PC-9 (cell line): ENCODE results near the gene PARN. TPM values are rescaled to one million over a fixed set of nuclear protein-coding genes. Genes with fewer than 3 reads are reported as not detected.

Experiments
- BruUV-seq: library from RNA; stranded (reverse); fragments of 400-500 nt; replicated peaks from 2 replicates; lab custom pipeline; 2021; lab: Mats Ljungman, UMichigan
- CTCF ChIA-PET: fragments of 300-600 bp; sonication (Branson Sonifier 250); formaldehyde crosslinking; loops from one replicate; lab custom pipeline; 2022; ENCODE audit warnings: antibody characterized with exemption; lab: Charles Lee
- POLR2A ChIA-PET: fragments of 300-600 bp; sonication (Branson Sonifier 250); formaldehyde crosslinking; loops from one replicate; lab custom pipeline; 2022; ENCODE audit warnings: antibody characterized with exemption; ENCODE audit not compliant: unreplicated experiment; lab: Charles Lee
- DNase-seq, 2 experiments: peaks; one replicate each; pipeline versions ENCODE4 v3.0.0 to v3.0.0-alpha.2; 2015 to 2022; ENCODE audit warnings: mixed read lengths in 1 of 2
- H2AFZ ChIP-seq: fragments of 200-600 bp; sonication (generic); 2 replicates; pipeline ENCODE4 v1.8.1; 2017; ENCODE audit warnings: antibody characterized with exemption
- H3F3A ChIP-seq: fragments of 200-600 bp; sonication (generic); 2 replicates; pipeline ENCODE4 v1.8.1; 2017; ENCODE audit warnings: antibody characterized with exemption, mild to moderate bottlenecking, low read depth; ENCODE audit not compliant: insufficient read depth
- H3K27ac ChIP-seq: fragments of 200-600 bp; sonication (generic); 2 replicates; pipeline ENCODE4 v1.6.1; 2016; ENCODE audit warnings: mixed run types
- H3K27me3 ChIP-seq: fragments of 200-600 bp; sonication (generic); 2 replicates; pipeline ENCODE4 v1.6.1; 2016; ENCODE audit warnings: low read depth, mixed run types; ENCODE audit not compliant: insufficient read depth
- H3K36me3 ChIP-seq: fragments of 200-600 bp; sonication (generic); 2 replicates; pipeline ENCODE4 v1.6.1; 2016; ENCODE audit warnings: low read depth, mixed run types
- H3K4me1 ChIP-seq: fragments of 200-600 bp; sonication (generic); replicated peaks from 2 replicates; pipeline ENCODE4 v1.6.1; 2016; ENCODE audit warnings: mixed run types; ENCODE audit not compliant: insufficient read depth
- H3K4me2 ChIP-seq: fragments of 200-600 bp; sonication (generic); 2 replicates; pipeline ENCODE4 v1.6.1; 2017; ENCODE audit warnings: mixed run types
- H3K4me3 ChIP-seq: fragments of 200-600 bp; sonication (generic); 2 replicates; pipeline ENCODE4 v1.6.1; 2016; ENCODE audit warnings: mixed run types
- H3K79me2 ChIP-seq: fragments of 200-600 bp; sonication (generic); 2 replicates; pipeline ENCODE4 v1.6.1; 2017; ENCODE audit warnings: low read depth, mixed run types
- H3K9me2 ChIP-seq: fragments of 200-600 bp; sonication (generic); 2 replicates; pipeline ENCODE4 v1.8.1; 2017; ENCODE audit warnings: mild to moderate bottlenecking; ENCODE audit not compliant: insufficient read depth
- H3K9me3 ChIP-seq: fragments of 200-600 bp; sonication (generic); 2 replicates; pipeline ENCODE4 v1.8.1; 2016; ENCODE audit warnings: low read depth; ENCODE audit not compliant: insufficient read depth
- H4K20me1 ChIP-seq: fragments of 200-600 bp; sonication (generic); 2 replicates; pipeline ENCODE4 v1.8.1; 2017; ENCODE audit not compliant: insufficient read depth
- EZH2 ChIP-seq: fragments of 200-600 bp; sonication (generic); IDR thresholded peaks from 2 replicates; pipeline ENCODE4 v1.8.0; 2017; ENCODE audit warnings: antibody characterized with exemption, low read depth
- intact Hi-C: fragments of 100-400 bp; cut with micrococcal nuclease; formaldehyde crosslinking; loops from one replicate; pipeline ENCODE4 v1.10.0; 2022; ENCODE audit not compliant: unreplicated experiment
- total RNA-seq: library from RNA; stranded (reverse); gene quantifications from 2 replicates; pipeline ENCODE4 v1.2.3, GENCODE V29; 2021
- TF ChIP-seq, protein P1 (sequence below): fragments of 200-600 bp; sonication (generic); conservative IDR thresholded peaks from 2 replicates; pipeline ENCODE4 v1.6.1; 2017; ENCODE audit warnings: mixed run types, antibody characterized with exemption, mild to moderate bottlenecking, moderate library complexity

PARN gene
- total RNA-seq, 1 experiment from 2014 or later = 53.0 TPM

DNA sequence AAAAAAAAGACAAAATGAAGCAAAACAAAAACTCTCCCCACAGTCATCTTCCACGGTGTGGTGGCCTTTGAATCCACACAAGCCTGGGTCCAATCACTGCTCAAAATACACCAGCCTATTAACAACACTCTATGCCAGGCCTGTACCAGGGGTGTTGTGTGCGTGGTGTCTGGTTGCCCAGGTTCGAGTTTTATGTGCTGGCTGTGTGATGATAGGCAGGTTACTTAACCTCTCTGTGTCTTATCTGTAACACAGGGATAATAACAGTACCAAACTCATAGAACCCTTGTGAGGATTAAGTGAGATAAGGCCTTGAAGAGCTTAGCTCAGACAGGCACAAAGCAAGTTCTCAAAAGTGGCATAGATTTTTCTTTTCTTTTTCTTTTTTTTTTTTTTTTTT, 235.2 kb downstream of the PARN start:
- no peak overlapping the region for H3K4me2 ChIP-seq
- H2AFZ ChIP-seq = no peak overlapping the region
- intact Hi-C loops = no loop called here
- no peaks in the 10 kb centered on the region for H3K79me2 ChIP-seq
- no peaks in the 10 kb centered on the region for H3K27me3 ChIP-seq
- ChIA-PET CTCF (interaction anchor here (0.6 kb wide), 1 partner anchor 84 kb away, joined by 5 read pairs; no protein-coding TSS in a partner anchor), POLR2A (interaction anchor here (0.7 kb wide), 1 partner anchor 107 kb away, joined by 4 read pairs; no protein-coding TSS in a partner anchor)
- no TSS peak for BruUV-seq
- no peak for TF ChIP-seq EZH2
- TF ChIP-seq, protein P1, sequence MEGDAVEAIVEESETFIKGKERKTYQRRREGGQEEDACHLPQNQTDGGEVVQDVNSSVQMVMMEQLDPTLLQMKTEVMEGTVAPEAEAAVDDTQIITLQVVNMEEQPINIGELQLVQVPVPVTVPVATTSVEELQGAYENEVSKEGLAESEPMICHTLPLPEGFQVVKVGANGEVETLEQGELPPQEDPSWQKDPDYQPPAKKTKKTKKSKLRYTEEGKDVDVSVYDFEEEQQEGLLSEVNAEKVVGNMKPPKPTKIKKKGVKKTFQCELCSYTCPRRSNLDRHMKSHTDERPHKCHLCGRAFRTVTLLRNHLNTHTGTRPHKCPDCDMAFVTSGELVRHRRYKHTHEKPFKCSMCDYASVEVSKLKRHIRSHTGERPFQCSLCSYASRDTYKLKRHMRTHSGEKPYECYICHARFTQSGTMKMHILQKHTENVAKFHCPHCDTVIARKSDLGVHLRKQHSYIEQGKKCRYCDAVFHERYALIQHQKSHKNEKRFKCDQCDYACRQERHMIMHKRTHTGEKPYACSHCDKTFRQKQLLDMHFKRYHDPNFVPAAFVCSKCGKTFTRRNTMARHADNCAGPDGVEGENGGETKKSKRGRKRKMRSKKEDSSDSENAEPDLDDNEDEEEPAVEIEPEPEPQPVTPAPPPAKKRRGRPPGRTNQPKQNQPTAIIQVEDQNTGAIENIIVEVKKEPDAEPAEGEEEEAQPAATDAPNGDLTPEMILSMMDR = no peak
- no peak overlapping the region for H3K4me3 ChIP-seq
- no peak overlapping the region for H3K27ac ChIP-seq
- H3F3A ChIP-seq = peaks cover 29% of the 10 kb centered on the region
- H4K20me1 ChIP-seq = no peaks in the 10 kb centered on the region
- DNase-seq = no peak
- H3K4me1 ChIP-seq = peaks cover 42% of the 10 kb centered on the region
- H3K9me2 ChIP-seq = no peaks in the 10 kb centered on the region
- no peaks in the 10 kb centered on the region for H3K36me3 ChIP-seq
- no peaks in the 10 kb centered on the region for H3K9me3 ChIP-seq

DNA sequence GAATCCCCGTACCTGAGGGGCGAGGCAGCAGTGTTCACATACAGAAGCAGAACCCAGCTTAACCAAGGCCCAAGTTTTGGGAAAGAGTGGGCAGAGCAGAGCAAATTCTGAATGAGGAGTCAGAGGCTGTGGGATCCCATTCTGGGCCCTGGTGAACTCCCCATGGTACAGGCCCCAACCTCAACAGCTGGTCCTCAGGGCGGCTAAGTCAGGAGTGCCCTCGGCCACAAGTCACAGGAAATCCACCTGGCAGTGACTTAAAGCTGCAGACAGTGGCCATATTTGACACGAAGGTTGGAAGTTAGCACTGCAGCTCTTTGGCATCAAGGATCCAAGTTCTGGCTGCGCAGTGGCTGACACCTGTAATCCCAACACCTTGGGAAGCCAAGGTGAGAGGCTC, 237.1 kb downstream of the PARN start:
- DNase-seq = no peak

DNA sequence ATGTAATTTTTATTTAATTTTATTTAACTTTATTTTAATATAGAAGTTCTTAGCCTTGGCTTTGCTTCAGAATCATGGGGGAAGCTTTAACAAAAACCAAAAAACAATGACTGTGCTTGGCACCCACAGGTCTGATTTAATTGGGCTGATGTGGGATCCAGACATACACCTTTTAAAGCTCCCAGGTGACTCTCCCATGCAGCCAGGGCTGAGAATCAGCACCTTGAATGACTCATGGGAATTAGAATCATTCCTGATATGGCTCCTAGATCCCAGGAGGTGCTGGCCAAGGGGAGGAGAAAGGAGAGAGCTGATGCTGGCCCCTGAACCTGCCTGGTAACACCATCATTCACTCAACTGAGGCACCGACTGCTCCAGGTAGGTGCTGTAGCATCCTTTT, 240.7 kb downstream of the PARN start:
- Histone ChIP-seq H3K27me3 (no peaks in the 10 kb centered on the region), H2AFZ (no peak overlapping the region), H3K9me2 (no peaks in the 10 kb centered on the region), H3K9me3 (no peaks in the 10 kb centered on the region), H4K20me1 (no peaks in the 10 kb centered on the region), H3F3A (peaks cover 15% of the 10 kb centered on the region), H3K79me2 (no peaks in the 10 kb centered on the region), H3K4me1 (peaks cover 29% of the 10 kb centered on the region), H3K4me3 (no peak overlapping the region), H3K4me2 (0 out of 2 replicates have a peak overlapping the region, but pooled peaks have one; percentile 17), H3K36me3 (no peaks in the 10 kb centered on the region), H3K27ac (peak overlapping the region; percentile 63)
- TF ChIP-seq, protein P1 = no peak
- TF ChIP-seq EZH2 = no peak
- CTCF ChIA-PET = interaction anchor here (1.2 kb wide), 1 partner anchor 11 kb away, joined by 3 read pairs; no protein-coding TSS in a partner anchor
- no TSS peak for BruUV-seq
- peak in 1 of 2 experiments; percentile 68 for DNase-seq
- POLR2A ChIA-PET = interaction anchor here (0.6 kb wide), 1 partner anchor 86 kb away, joined by 3 read pairs; no protein-coding TSS in a partner anchor
- intact Hi-C loops = no loop called here

More for the DNA sequence above, 237.1 kb downstream of the PARN start:
- no TSS peak for BruUV-seq
- no peaks in the 10 kb centered on the region for H3K79me2 ChIP-seq
- POLR2A ChIA-PET = no interaction called here
- H4K20me1 ChIP-seq = no peaks in the 10 kb centered on the region
- H3K4me3 ChIP-seq = no peak overlapping the region
- H3K4me2 ChIP-seq = no peak overlapping the region
- H3K4me1 ChIP-seq = peaks cover 36% of the 10 kb centered on the region
- H3K27me3 ChIP-seq = no peaks in the 10 kb centered on the region
- peaks cover 10% of the 10 kb centered on the region for H3F3A ChIP-seq
- no peak overlapping the region for H3K27ac ChIP-seq
- H3K36me3 ChIP-seq = no peaks in the 10 kb centered on the region
- CTCF ChIA-PET = interaction anchor here (0.7 kb wide), 1 partner anchor 488 kb away, joined by 6 read pairs; no protein-coding TSS in a partner anchor
- intact Hi-C loops = no loop called here
- no peaks in the 10 kb centered on the region for H3K9me2 ChIP-seq
- H2AFZ ChIP-seq = no peak overlapping the region
- no peaks in the 10 kb centered on the region for H3K9me3 ChIP-seq
- TF ChIP-seq, protein P1 = no peak
- no peak for TF ChIP-seq EZH2
